Peyer's patch (tissue), 4 donors: Measurements from ENCODE around the gene CD47.

Experiments
- CTCF ChIP-seq, 6 experiments: fragments of 450-650 bp in 4 of 6; fragments of 200-600 bp in 2 of 6; sonication (generic) in 1 of 6; IDR thresholded peaks; one replicate each; pipeline ENCODE4 v1.5.1; 2017 to 2019; ENCODE audit warnings: antibody characterized with exemption in 6 of 6, mild to moderate bottlenecking in 3 of 6, moderate library complexity in 1 of 6
- POLR2A ChIP-seq, 2 donors: fragments of 450-650 bp; IDR thresholded peaks; one replicate each; pipeline ENCODE4 v1.5.1; 2017; ENCODE audit warnings: antibody characterized with exemption in 2 of 2, mild to moderate bottlenecking in 2 of 2, moderate library complexity in 2 of 2

GRCh38 chr3:108070356-108070755 lies 20.5 kb downstream of the CD47 start:
- TF ChIP-seq POLR2A (IDR thresholded peaks at IDR 0.05) (no peak), CTCF (IDR thresholded peaks at IDR 0.05) (no peak)
